K562 (cell line): Measurements from ENCODE around the gene SLC48A1. TPM values are rescaled to one million over a fixed set of nuclear protein-coding genes. Genes with fewer than 3 reads are reported as not detected.

Experiments used
- ELF4 ChIP-seq: fragments of 450-650 bp; formaldehyde crosslinking; IDR thresholded peaks from 2 replicates; pipeline ENCODE4 v1.4.0; 2022; ENCODE audit warnings: missing genetic modification characterization
- HDAC6 ChIP-seq: IDR thresholded peaks from 2 replicates; pipeline ENCODE4 v1.6.1; 2012; ENCODE audit warnings: low read depth, mild to moderate bottlenecking, control low read depth, inconsistent platforms, low read length, moderate library complexity
- SMARCB1 ChIP-seq: IDR thresholded peaks from 2 replicates; pipeline ENCODE4 v1.6.1; 2011; ENCODE audit warnings: improper control_type of control experiment, low read depth; ENCODE audit not compliant: insufficient read length
- ZSCAN29 ChIP-seq: fragments of 450-650 bp; IDR thresholded peaks from 2 replicates; pipeline ENCODE4 v1.6.1; 2017
- polyA plus RNA-seq, 8 experiments: library from polyadenylated mRNA; depleted of rRNA in 4 of 8; stranded (reverse) in 5 of 8; unstranded in 3 of 8; fragments of >200 nt; fragmentation: Nextera tagmentation in 2 of 8; fragmentation: Illumina TruSeq in 1 of 8; extraction: Ambion mirVana in 2 of 8; extraction: Trizol in 1 of 8; gene quantifications; 2 replicates each; pipeline versions ENCODE4 v1.2.1 to v1.2.3, GENCODE V29; 2011 to 2014; ENCODE audit warnings: inconsistent platforms in 1 of 8, missing spikeins in 1 of 8
- total RNA-seq, 7 experiments: library from RNA; depleted of rRNA in 6 of 7; stranded (reverse); fragments of >200 nt in 6 of 7; fragmentation: Illumina TruSeq in 2 of 7; extraction: Trizol in 2 of 7; gene quantifications; 2 replicates each; pipeline versions ENCODE4 v1.2.1 to v1.2.3, GENCODE V29; 2011 to 2021; ENCODE audit warnings: low replicate concordance in 1 of 7
- TF ChIP-seq, protein P1 (sequence below): fragments of 450-650 bp; IDR thresholded peaks from 2 replicates; pipeline ENCODE4 v1.7.1; 2018; ENCODE audit warnings: mild to moderate bottlenecking, low read depth; ENCODE audit not compliant: partially characterized antibody
- TF ChIP-seq, protein P2 (sequence below): sonication (generic); formaldehyde crosslinking; IDR thresholded peaks from 2 replicates; pipeline ENCODE4 v1.8.1; 2023; ENCODE audit warnings: mild to moderate bottlenecking, missing genetic modification reagents
- TF ChIP-seq, protein P3 (sequence below): sonication (generic); formaldehyde crosslinking; IDR thresholded peaks from 2 replicates; pipeline ENCODE4 v1.8.0; 2023; ENCODE audit warnings: mild to moderate bottlenecking, missing genetic modification reagents
- TF ChIP-seq, protein P4 (sequence below), 2 experiments: fragments of 450-650 bp; formaldehyde crosslinking in 1 of 2; IDR thresholded peaks; 2 replicates each; pipeline versions ENCODE4 v1.4.0 to v1.6.1; 2014 to 2020; ENCODE audit warnings: mild to moderate bottlenecking in 2 of 2, borderline replicate concordance in 1 of 2, low read depth in 1 of 2

SLC48A1 gene
- total and polyA plus RNA-seq, 9 of the 15 experiments (the other 6 are each of a cell fraction or from before 2014, with no cell fraction given), result 10.7 to 37.5 (median 18.7) TPM

DNA sequence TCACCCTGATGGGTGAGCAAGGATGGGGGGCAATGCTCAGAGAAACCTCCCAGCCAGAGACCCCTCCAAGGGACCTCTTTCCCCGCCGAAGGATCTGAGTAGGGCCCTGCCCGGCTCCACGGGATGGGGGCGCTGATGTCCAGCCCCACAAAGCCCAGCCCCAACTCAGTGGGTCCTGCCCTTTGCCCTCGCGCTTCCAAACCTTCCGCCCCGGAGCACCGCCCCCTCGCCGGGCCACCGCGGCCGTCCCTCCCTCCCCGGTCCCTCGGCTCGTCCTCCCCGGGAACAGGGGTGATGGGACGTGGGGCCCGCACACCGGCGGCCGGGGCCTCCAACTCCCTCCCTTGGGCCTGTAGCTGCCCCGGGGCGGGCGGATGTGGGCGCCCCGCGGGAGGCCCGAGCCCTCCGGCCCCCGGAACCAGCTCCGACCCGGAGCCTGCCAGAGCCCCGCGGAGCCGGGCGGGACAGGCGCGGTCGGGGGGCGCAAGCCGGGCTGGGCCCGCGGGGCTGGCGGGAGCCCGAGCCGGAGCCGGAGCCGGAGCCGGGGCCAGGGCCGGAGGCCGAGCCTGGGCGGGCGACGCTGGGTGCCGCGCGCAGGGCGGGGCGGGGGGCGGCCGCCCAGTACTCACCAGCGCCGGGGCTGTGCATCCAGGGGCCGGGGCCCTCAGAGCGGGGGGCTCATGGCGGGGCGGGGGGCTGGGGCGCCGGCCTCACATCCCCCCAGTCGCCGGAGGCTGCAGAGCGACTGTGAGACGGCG lies 46.3 kb downstream of the SLC48A1 start (continued):
- TF ChIP-seq, protein P1, sequence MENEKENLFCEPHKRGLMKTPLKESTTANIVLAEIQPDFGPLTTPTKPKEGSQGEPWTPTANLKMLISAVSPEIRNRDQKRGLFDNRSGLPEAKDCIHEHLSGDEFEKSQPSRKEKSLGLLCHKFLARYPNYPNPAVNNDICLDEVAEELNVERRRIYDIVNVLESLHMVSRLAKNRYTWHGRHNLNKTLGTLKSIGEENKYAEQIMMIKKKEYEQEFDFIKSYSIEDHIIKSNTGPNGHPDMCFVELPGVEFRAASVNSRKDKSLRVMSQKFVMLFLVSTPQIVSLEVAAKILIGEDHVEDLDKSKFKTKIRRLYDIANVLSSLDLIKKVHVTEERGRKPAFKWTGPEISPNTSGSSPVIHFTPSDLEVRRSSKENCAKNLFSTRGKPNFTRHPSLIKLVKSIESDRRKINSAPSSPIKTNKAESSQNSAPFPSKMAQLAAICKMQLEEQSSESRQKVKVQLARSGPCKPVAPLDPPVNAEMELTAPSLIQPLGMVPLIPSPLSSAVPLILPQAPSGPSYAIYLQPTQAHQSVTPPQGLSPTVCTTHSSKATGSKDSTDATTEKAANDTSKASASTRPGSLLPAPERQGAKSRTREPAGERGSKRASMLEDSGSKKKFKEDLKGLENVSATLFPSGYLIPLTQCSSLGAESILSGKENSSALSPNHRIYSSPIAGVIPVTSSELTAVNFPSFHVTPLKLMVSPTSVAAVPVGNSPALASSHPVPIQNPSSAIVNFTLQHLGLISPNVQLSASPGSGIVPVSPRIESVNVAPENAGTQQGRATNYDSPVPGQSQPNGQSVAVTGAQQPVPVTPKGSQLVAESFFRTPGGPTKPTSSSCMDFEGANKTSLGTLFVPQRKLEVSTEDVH, result no peak
- TF ChIP-seq, protein P2, sequence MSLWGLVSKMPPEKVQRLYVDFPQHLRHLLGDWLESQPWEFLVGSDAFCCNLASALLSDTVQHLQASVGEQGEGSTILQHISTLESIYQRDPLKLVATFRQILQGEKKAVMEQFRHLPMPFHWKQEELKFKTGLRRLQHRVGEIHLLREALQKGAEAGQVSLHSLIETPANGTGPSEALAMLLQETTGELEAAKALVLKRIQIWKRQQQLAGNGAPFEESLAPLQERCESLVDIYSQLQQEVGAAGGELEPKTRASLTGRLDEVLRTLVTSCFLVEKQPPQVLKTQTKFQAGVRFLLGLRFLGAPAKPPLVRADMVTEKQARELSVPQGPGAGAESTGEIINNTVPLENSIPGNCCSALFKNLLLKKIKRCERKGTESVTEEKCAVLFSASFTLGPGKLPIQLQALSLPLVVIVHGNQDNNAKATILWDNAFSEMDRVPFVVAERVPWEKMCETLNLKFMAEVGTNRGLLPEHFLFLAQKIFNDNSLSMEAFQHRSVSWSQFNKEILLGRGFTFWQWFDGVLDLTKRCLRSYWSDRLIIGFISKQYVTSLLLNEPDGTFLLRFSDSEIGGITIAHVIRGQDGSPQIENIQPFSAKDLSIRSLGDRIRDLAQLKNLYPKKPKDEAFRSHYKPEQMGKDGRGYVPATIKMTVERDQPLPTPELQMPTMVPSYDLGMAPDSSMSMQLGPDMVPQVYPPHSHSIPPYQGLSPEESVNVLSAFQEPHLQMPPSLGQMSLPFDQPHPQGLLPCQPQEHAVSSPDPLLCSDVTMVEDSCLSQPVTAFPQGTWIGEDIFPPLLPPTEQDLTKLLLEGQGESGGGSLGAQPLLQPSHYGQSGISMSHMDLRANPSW, result no peak
- TF ChIP-seq ZSCAN29 (no peak), HDAC6 (no peak), ELF4 (CRISPR knock-in tag) (no peak), SMARCB1 (no peak)
- TF ChIP-seq, protein P3, sequence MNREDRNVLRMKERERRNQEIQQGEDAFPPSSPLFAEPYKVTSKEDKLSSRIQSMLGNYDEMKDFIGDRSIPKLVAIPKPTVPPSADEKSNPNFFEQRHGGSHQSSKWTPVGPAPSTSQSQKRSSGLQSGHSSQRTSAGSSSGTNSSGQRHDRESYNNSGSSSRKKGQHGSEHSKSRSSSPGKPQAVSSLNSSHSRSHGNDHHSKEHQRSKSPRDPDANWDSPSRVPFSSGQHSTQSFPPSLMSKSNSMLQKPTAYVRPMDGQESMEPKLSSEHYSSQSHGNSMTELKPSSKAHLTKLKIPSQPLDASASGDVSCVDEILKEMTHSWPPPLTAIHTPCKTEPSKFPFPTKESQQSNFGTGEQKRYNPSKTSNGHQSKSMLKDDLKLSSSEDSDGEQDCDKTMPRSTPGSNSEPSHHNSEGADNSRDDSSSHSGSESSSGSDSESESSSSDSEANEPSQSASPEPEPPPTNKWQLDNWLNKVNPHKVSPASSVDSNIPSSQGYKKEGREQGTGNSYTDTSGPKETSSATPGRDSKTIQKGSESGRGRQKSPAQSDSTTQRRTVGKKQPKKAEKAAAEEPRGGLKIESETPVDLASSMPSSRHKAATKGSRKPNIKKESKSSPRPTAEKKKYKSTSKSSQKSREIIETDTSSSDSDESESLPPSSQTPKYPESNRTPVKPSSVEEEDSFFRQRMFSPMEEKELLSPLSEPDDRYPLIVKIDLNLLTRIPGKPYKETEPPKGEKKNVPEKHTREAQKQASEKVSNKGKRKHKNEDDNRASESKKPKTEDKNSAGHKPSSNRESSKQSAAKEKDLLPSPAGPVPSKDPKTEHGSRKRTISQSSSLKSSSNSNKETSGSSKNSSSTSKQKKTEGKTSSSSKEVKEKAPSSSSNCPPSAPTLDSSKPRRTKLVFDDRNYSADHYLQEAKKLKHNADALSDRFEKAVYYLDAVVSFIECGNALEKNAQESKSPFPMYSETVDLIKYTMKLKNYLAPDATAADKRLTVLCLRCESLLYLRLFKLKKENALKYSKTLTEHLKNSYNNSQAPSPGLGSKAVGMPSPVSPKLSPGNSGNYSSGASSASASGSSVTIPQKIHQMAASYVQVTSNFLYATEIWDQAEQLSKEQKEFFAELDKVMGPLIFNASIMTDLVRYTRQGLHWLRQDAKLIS, result no peak
- TF ChIP-seq, protein P4, sequence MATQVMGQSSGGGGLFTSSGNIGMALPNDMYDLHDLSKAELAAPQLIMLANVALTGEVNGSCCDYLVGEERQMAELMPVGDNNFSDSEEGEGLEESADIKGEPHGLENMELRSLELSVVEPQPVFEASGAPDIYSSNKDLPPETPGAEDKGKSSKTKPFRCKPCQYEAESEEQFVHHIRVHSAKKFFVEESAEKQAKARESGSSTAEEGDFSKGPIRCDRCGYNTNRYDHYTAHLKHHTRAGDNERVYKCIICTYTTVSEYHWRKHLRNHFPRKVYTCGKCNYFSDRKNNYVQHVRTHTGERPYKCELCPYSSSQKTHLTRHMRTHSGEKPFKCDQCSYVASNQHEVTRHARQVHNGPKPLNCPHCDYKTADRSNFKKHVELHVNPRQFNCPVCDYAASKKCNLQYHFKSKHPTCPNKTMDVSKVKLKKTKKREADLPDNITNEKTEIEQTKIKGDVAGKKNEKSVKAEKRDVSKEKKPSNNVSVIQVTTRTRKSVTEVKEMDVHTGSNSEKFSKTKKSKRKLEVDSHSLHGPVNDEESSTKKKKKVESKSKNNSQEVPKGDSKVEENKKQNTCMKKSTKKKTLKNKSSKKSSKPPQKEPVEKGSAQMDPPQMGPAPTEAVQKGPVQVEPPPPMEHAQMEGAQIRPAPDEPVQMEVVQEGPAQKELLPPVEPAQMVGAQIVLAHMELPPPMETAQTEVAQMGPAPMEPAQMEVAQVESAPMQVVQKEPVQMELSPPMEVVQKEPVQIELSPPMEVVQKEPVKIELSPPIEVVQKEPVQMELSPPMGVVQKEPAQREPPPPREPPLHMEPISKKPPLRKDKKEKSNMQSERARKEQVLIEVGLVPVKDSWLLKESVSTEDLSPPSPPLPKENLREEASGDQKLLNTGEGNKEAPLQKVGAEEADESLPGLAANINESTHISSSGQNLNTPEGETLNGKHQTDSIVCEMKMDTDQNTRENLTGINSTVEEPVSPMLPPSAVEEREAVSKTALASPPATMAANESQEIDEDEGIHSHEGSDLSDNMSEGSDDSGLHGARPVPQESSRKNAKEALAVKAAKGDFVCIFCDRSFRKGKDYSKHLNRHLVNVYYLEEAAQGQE (IDR thresholded peaks at IDR 0.05; ENCODE audit: borderline replicate concordance), result peak; percentile 78
- TF ChIP-seq, protein P4 (CRISPR knock-in tag; IDR thresholded peaks at IDR 0.05; ENCODE audit: low read depth), result no peak
